NCI-H748 (cell line): ENCODE data around the gene ITGB3.
A peak's percentile ranks its signal among the peaks of the same experiment; 100 is the strongest.

Experiments used
- DNase-seq: peaks from one replicate; lab custom pipeline; 2025; ENCODE audit not compliant: unreplicated experiment; lab: John Stamatoyannopoulos, UW

ITGB3 gene

GRCh38 chr17:47295874-47296255, 42.2 kb downstream of the ITGB3 start:
- DNase-seq, result no peak

- DNase-seq, result no peak
Measured at GRCh38 chr17:47297661-47298400, 44.2 kb downstream of the ITGB3 start.

GRCh38 chr17:47298712-47299111, 45.1 kb downstream of the ITGB3 start:
- no peak for DNase-seq

DNA sequence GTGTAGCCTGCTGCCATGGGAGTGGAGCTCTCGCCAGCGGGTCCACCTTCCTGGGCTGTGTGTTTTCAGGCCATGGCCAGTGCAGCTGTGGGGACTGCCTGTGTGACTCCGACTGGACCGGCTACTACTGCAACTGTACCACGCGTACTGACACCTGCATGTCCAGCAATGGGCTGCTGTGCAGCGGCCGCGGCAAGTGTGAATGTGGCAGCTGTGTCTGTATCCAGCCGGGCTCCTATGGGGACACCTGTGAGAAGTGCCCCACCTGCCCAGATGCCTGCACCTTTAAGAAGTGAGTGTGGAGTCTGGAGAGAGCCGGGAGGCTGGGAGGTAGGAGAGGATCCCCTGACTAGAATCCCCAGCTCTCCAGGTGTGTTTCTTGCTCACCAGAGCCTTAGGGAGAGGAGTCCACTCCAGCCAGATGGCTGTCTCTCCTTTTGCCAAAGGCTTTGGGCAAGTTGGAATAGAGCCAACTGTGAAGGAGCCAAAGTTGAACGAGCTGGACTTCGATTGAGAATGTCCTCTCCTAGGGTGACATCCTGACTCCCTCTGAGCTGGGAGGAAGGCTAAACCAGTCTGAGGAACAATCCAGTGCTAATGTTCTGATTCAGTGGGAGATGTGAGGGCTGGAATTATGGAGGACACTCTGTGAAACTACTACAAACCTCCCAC, 45.7 kb downstream of the ITGB3 start:
- no peak for DNase-seq

GRCh38 chr17:47300718-47301117, 47.1 kb downstream of the ITGB3 start:
- DNase-seq, result no peak

DNA sequence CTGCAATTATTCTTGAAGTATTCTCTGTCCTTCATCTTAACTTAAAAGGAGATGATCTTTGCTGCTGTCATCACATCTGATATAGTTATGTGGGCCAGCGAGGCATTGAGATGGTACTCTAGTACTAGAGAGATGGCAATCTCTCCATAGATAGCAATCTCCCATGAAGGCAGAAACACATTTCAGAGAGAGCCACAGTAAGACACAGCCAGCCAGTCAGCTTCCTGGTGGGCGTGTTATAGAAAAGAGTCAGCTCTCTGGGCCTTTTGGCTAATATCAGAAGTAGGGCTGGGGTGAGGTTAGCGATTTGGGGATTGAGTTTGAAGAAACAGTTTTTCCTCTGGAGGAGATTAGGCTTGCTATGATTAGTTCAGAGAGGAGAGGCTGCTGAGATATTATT, 47.5 kb downstream of the ITGB3 start:
- no peak for DNase-seq

DNA sequence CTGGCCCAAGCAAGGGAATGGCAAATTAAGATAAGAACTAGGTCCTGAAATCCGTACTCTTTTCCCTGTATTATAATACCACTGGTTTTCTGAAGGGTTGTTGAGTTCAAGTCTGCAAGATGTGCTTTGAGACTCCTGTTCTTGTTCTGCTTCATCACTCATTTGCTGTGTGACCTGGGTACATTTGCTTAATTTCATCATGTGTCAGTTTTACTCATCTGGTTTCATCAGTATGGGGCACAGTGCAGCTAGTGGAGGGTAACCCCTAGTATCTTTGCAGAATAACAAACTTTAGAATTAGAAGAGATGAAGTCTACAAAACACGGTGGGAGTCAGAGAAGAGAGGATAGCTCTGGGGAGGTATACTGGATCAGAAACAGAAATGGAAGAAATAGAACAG, 48.2 kb downstream of the ITGB3 start:
- no peak for DNase-seq

- no peak for DNase-seq
Measured at GRCh38 chr17:47304186-47304585, 50.6 kb downstream of the ITGB3 start.

DNA sequence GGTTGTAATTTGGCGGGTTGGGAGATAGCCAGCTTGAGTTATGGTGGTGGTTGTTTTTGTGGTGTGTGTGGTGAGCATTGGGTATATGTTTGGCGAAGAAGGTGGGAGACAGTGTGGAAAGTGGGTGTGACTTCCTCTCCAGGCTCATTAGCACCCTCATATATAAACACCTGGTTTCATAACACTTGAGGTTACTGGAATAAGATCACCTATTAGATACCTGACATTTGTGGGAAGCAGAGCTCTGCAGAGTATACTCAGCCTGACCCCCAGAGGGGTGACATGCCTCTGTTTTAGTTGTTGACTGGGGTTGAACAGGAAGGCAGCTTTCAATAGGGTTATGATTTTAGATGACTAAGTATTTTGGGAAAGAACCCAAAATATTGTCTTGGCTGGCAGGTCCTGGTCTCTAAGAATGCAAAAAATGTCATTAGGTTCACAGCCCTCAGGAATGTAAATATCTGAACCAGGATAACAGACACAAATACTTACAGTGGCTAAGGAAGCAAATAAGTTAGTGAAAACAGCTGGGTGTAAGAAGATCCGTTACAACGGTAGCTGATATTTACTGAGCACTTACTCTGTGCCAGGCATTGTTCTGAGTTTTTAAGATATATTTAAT, 51.8 kb downstream of the ITGB3 start:
- DNase-seq, result no peak

GRCh38 chr17:47310186-47310733, 56.6 kb downstream of the ITGB3 start:
- DNase-seq, result peak; percentile 20

DNA sequence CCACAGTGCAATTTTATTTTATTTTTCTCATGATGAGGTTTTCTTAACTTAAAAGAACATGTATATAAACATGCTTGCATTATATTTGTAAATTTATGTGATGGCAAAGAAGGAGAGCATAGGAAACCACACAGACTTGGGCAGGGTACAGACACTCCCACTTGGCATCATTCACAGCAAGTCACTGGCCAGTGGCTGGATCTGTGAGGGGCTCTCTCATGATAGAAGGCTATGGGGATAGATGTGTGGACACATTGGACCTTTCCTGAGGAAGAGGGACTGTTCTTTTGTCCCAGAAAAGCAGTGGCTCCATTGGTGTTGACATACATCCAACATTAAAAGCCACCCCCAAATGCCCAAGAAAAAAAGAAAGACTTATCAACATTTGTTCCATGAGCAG, 57.8 kb downstream of the ITGB3 start:
- no peak for DNase-seq

DNA sequence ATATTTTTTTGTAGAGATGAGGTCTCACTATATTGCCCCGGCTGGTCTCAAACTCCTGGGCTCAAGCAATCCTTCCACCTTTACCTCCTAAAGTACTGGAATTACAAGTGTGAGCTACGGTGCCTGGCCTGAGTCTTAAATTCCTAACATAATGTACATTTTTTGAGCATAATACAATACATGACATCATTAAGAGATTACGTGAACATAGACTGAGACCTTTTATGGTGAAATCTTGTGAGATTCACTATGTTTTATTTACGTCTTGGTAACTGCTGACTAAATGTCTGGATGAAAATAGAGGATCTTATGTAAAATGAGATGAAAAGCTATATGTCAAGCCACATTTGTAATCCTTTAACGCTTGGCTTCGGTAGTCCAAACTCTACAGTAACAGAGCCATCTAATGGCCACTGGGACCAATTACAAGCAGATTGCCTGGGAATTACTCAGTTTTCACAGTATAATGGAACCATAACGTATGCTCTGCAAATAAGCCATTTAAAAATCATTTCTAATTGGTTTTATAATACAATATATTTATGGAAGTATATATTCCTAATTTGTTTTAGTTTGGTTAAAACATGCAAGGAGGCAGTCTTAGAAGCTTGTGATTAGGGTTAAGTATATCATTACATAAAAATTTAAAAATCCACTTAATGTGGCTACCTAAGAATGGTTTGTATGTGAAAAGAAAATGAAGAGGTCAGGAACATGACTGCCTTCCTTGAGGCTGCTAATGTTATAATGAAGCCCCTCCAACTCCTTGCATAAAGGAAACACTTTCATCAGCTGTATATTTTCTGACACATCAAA, 62.0 kb downstream of the ITGB3 start:
- DNase-seq, result peak; percentile 68

- no peak for DNase-seq
Measured at GRCh38 chr17:47316311-47316710, 62.7 kb downstream of the ITGB3 start.

DNA sequence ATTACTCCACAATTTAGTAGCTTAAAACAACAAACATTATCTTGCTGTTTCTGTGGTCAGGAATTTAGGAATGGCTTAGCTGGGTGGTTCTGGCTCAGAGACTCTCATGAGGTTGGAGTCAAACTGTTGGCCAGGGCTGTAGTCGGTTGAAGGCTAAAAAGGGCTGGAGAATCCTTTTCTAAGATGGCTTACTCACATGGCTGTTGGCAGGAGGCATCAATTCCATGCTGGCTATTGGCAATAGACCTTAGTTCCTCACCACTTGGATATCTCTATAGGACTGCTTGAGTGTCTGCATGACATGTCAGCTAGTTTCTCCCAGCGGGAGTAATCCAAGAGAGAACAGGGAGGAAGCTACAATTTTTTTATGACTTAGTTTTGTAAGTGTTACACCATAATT, 63.5 kb downstream of the ITGB3 start:
- no peak for DNase-seq

DNA sequence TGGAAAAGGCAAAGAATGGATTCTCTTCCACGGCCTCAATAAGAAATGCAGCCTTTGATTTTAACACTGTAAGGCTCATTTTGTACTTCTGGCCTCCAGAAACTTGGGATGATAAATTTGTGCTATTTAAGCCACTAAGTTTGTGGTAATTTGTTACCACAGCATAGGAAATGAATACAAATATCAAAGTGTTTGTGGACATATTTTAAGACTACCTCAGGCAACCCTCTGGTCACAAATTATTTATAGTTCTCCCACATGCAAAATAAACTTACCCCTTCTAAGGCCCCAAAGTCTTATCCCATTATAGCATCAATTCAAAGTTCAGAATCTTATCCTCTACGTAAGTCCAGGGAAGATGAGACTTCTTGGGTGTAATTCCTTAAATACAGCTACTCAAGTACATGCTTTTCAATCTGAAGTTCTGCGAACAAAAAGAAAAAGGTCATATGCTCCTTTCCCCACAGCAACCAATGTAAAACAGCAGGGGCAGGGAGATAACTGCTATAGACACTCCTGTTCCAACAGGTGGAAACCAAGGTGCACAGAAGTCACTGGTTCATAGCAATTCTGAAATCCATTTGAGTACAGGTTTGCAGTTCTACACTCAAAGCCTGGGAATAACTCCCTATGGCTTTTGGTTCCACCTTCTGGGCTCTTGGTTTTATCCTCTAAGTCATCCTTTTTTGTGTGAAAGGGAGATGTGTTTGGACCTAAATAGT, 64.7 kb downstream of the ITGB3 start:
- peak; percentile 5 for DNase-seq

DNA sequence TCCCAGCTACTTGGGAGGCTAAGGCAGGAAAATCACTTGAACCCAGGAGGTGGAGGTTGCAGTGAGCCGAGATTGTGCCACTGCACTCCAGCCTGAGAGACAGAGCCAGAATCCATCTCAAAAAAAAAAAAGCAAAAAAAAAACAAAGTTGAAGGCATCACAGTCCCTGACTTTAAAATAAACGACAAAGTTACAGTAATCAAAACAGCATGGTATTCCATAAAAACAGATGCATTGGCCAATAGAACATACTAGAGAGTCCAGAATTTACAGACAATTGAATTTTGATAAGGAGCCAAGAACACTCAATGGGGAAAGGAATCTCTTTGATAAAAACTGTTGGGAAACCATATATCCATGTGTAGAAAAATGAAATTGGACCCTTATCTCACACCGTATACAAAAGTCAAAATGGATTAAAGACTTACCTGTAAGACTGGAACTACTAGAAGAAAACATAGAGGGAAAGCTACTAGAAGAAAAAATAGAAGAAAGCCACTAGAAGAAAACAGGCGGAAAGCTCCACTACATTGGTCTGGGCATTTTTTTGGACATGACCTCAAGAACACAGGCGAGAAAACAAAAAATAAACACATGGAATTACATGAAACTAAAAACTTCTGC, 67.4 kb downstream of the ITGB3 start:
- no peak for DNase-seq

DNA sequence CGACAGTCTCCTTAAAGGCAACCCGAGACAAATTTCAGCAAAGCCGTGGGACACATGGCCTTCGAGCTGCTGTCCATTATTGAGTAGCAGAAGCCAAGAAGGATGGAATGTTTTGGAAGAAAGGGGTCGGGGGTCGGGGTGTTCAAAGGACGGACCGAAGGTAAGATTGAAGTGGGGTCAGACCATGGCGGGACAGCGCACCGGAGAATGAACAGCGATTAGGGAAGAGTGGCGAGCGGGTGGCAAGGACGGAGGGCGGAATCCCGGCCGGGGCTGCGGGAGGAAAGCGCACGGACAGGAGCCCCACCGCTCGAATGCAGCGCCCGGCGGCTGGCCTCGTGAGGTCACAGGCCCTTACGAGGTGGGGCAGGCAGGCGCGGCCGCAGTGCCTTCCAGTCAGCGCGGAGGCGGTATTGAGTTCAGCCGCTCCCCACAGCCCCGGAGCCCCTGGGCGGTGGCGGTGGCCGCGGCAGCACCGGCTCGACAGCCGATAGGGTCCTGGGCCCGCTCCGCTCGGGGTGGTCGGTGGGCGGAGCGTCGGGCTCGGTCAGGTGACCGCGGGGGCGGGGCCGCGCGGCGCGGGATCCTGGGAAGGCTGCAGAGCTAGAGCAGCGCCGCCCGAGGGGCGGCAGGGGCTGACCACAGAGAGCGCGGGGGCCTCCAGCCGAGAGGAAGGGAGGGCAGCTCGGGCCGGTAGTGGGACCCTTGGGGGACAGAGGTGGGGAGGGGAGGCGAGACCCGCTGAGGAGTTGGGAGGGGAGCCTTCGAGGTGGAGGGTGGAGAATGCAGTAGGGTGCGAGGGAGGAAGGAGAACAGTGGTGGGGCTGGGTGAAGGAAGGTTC, 70.0 kb downstream of the ITGB3 start, which contains the start of gene EFCAB13:
Gene EFCAB13, plus strand, starts transcription at position 574 of the 842 bp plus-strand sequence. CDS start 4,399 bp downstream, outside the sequence.
- peak; percentile 94 for DNase-seq

GRCh38 chr17:47324224-47325020, 70.8 kb downstream of the ITGB3 start:
- peak; percentile 78 for DNase-seq
